Measurements from ENCODE around the gene NKAP.
A peak's percentile ranks its signal among the peaks of the same experiment; 100 is the strongest.

Gene NKAP

GRCh38 chrX:119871599-119872395 is 71.8 kb downstream of the NKAP start, which contains the start of the genes NDUFA1 and RNF113A:
NDUFA1 (plus strand) TSS chrX:119871832; CDS start chrX:119871912, 80 bp downstream.
RNF113A (minus strand) TSS chrX:119871733; CDS start chrX:119871613, 120 bp downstream.
- Histone ChIP-seq H3K4me1 (peaks cover 21% of the 10 kb centered on the region), H4K20me1 (peaks cover 45% of the 10 kb centered on the region), H3K27me3 (no peaks in the 10 kb centered on the region), H3K9me3 (peaks cover 9% of the 10 kb centered on the region; the same call in 1 of the 2 replicates), H3K27ac (peak within 1 kb of the TSS; percentile 83), H3K36me3 (peaks cover 14% of the 10 kb centered on the region), H3K9ac (peak within 1 kb of the TSS; percentile 85), H3K4me2 (peak within 1 kb of the TSS; percentile 78), H3K4me3 (peak within 1 kb of the TSS; percentile 73)
- no peak for TF ChIP-seq Cebpa-rat (IDR thresholded peaks at IDR 0.05)

DNA sequence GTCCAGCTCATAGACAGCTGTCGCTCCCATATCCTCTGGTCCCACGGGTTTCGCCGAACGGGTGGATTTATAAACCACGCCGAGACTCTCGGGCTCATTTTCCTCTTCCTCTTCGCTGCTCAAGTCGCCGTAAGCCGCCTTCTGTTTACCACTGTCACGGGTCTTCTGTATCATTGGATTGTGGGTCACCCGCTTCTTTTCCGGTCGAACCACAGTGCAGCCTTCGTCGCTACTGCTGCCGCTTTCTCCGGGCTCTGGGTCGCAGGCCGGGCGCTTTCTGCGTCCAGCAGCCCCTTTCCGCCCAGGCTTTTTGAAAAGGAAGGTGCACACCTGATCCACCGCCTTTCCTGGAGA is 72.3 kb downstream of the NKAP start:
- peak overlapping the region; percentile 83 for H3K27ac ChIP-seq
- peaks cover 45% of the 10 kb centered on the region for H4K20me1 ChIP-seq
- TF ChIP-seq Cebpa-rat (IDR thresholded peaks at IDR 0.05), result no peak
- peaks cover 9% of the 10 kb centered on the region; the same call in 1 of the 2 replicates for H3K9me3 ChIP-seq
- peak overlapping the region; percentile 85 for H3K9ac ChIP-seq
- peak overlapping the region; percentile 78 for H3K4me2 ChIP-seq
- peaks cover 21% of the 10 kb centered on the region for H3K4me1 ChIP-seq
- H3K36me3 ChIP-seq, result peaks cover 13% of the 10 kb centered on the region
- H3K4me3 ChIP-seq, result peak overlapping the region; percentile 73
- no peaks in the 10 kb centered on the region for H3K27me3 ChIP-seq
